Left lung (tissue), 10 donors: ENCODE results near the gene SEPTIN5. TPM values are rescaled to one million over a fixed set of nuclear protein-coding genes. Genes with fewer than 3 reads are reported as not detected.

Experiments used
- ATAC-seq: fragments of 200-7000 bp; cut with Tn5 transposase; one replicate; pipeline ENCODE4 v1.9.1; 2020; ENCODE audit warnings: moderate library complexity
- DNase-seq, 4 donors: peaks; one replicate each; pipeline ENCODE4 v3.0.0-alpha.2; 2013 to 2020
- H3K27ac ChIP-seq, 2 donors: fragments of 200-600 bp; sonication (generic) in 1 of 2; one replicate each; pipeline versions ENCODE4 v1.5.0 to v1.8.0; 2020 to 2021
- H3K27me3 ChIP-seq, 2 donors: fragments of 200-600 bp; sonication (generic) in 1 of 2; one replicate each; pipeline versions ENCODE4 v1.5.0 to v1.8.0; 2020 to 2021
- H3K36me3 ChIP-seq, 2 donors: fragments of 200-600 bp; sonication (generic) in 1 of 2; one replicate each; pipeline versions ENCODE4 v1.5.0 to v1.8.0; 2020 to 2021
- H3K4me1 ChIP-seq, 2 donors: fragments of 200-600 bp; one replicate each; pipeline ENCODE4 v1.8.0; 2021
- H3K4me3 ChIP-seq, 2 donors: fragments of 200-600 bp; sonication (generic) in 1 of 2; one replicate each; pipeline versions ENCODE4 v1.5.0 to v1.8.0; 2020 to 2021; ENCODE audit warnings: mild to moderate bottlenecking in 1 of 2
- H3K9me3 ChIP-seq, 2 donors: fragments of 200-600 bp; sonication (generic) in 1 of 2; one replicate each; pipeline versions ENCODE4 v1.5.0 to v1.8.0; 2020 to 2021
- intact Hi-C, 2 donors: fragments of 100-400 bp; cut with DNase I; formaldehyde crosslinking; loops; one replicate each; pipeline versions ENCODE4 v1.11.2 to v1.14.2; 2022
- polyA plus RNA-seq, 6 donors: library from polyadenylated mRNA; unstranded; fragments of 120-200 nt; gene quantifications; one replicate each; pipeline ENCODE4 v1.2.1, GENCODE V29; 2013; ENCODE audit not compliant: insufficient read length in 6 of 6
- total RNA-seq, 2 donors: library from RNA; stranded (reverse); fragmentation: NEBNext Ultra II Directional; extraction: Animal tissue kit (Norgen Biotek cat#: 25700); gene quantifications; one replicate each; pipeline ENCODE4 v1.2.1, GENCODE V29; 2021
- TF ChIP-seq, protein P1 (sequence below), 2 donors: fragments of 200-600 bp; sonication (generic) in 1 of 2; IDR thresholded peaks; one replicate each; pipeline versions ENCODE4 v1.5.0 to v1.8.0; 2021; ENCODE audit warnings: antibody characterized with exemption in 2 of 2
- donor health status: DM: no; HTN: yes; CAD: no.
- donor health status: DM: no; HTN: no; CAD: no.

SEPTIN5 gene
- total and polyA plus RNA-seq, 8 donors, result 14.6 to 80.0 (median 63.0) TPM

DNA sequence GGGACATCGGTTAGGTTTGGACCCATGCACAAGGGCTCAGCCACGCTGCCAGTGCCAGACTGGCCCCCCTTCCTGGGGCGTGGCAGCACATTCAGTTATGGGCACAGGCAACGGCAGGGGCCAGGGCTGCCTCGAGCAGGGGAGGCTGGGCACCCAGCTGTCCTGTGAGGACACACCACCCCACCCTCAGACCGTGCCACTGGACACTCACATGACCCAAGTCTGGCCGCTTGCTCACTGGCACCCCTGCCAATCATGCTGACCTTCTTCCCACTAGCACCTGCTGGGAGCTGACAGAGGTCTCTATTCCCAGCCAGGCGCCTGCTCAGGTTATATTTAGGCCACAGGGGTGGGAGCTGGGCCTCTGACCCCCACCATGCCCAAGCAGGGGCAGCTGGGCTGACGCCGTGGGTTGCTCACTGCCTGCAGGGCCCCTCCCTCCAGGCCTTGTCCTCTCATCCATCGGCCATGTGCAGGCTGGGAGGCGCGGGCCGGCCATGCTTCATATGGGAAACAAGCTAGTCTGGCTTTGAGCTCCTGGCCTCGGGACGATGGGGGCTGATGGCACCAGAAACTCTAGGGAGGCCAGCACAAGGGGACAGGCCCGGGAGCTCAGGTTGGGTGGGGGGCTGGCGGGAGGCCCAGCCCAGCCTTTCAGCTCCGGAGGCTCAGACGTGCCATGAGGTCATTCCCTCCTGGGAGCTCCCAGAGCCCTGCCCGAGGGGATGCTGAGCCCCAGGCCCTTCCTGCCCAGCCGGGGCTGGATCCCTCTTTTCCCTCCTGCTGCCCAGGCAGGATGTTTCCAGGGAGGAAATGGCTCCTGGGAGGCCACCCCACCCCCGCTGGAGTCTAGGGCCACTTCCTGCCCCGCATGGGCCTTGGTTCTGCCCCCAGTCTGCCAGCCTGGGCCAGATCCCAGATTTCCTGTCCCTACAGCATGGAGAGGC is 31.1 kb downstream of the SEPTIN5 start:
- no peaks in the 10 kb centered on the region for H3K9me3 ChIP-seq
- H3K27me3 ChIP-seq, result peaks cover 0 to 7% of the 10 kb centered on the region in 2 donors
- no peak overlapping the region for H3K27ac ChIP-seq
- H3K36me3 ChIP-seq, result no peaks in the 10 kb centered on the region
- no peak for DNase-seq
- ATAC-seq, result no peak
- TF ChIP-seq, protein P1, sequence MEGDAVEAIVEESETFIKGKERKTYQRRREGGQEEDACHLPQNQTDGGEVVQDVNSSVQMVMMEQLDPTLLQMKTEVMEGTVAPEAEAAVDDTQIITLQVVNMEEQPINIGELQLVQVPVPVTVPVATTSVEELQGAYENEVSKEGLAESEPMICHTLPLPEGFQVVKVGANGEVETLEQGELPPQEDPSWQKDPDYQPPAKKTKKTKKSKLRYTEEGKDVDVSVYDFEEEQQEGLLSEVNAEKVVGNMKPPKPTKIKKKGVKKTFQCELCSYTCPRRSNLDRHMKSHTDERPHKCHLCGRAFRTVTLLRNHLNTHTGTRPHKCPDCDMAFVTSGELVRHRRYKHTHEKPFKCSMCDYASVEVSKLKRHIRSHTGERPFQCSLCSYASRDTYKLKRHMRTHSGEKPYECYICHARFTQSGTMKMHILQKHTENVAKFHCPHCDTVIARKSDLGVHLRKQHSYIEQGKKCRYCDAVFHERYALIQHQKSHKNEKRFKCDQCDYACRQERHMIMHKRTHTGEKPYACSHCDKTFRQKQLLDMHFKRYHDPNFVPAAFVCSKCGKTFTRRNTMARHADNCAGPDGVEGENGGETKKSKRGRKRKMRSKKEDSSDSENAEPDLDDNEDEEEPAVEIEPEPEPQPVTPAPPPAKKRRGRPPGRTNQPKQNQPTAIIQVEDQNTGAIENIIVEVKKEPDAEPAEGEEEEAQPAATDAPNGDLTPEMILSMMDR (IDR thresholded peaks at IDR 0.05), result no peak
- intact Hi-C loops, result no loop called here
- no peak overlapping the region for H3K4me3 ChIP-seq
- no peaks in the 10 kb centered on the region for H3K4me1 ChIP-seq

- intact Hi-C loops, result no loop called here
- Histone ChIP-seq H3K4me3 (no peak overlapping the region), H3K4me1 (no peaks in the 10 kb centered on the region), H3K27ac (no peak overlapping the region), H3K27me3 (peaks cover 0 to 20% of the 10 kb centered on the region in 2 donors), H3K9me3 (no peaks in the 10 kb centered on the region), H3K36me3 (no peaks in the 10 kb centered on the region)
- DNase-seq, result no peak
- TF ChIP-seq, protein P1 (IDR thresholded peaks at IDR 0.05), result no peak
- no peak for ATAC-seq
Measured at GRCh38 chr22:19746726-19747125, 32.4 kb downstream of the SEPTIN5 start.

GRCh38 chr22:19747551-19747950 is 33.2 kb downstream of the SEPTIN5 start:
- Histone ChIP-seq H3K27me3 (peaks cover 0 to 28% of the 10 kb centered on the region in 2 donors), H3K4me1 (no peaks in the 10 kb centered on the region), H3K36me3 (no peaks in the 10 kb centered on the region), H3K4me3 (no peak overlapping the region), H3K27ac (no peak overlapping the region), H3K9me3 (no peaks in the 10 kb centered on the region)
- ATAC-seq, result no peak
- intact Hi-C loops, result no loop called here
- TF ChIP-seq, protein P1 (IDR thresholded peaks at IDR 0.05), result no peak
- no peak for DNase-seq

DNA sequence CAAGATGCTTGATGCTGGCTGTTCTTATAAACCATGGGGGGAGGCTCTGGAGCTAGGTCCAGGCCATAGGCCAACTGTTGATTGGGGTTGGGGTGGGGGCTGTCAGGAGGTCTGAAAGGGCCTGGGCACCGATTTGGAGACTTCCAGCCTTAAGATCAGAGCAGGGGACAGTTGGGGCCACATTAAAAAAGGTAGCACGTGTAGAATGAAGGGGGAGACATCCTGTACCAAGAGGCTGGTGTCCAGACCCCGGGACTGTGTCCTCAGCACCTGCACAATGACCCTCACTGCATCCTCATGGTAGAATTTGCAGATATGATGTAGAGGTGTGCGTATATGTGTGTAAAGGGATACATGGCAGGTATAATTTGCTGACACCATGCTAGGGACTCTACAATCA is 33.8 kb downstream of the SEPTIN5 start:
- Histone ChIP-seq H3K9me3 (no peaks in the 10 kb centered on the region), H3K27me3 (peaks cover 0 to 34% of the 10 kb centered on the region in 2 donors), H3K4me3 (no peak overlapping the region), H3K27ac (no peak overlapping the region), H3K4me1 (no peaks in the 10 kb centered on the region), H3K36me3 (no peaks in the 10 kb centered on the region)
- DNase-seq, result no peak
- TF ChIP-seq, protein P1 (IDR thresholded peaks at IDR 0.05), result no peak
- intact Hi-C loops, result no loop called here
- ATAC-seq, result no peak

GRCh38 chr22:19748991-19749664 is 34.8 kb downstream of the SEPTIN5 start:
- Histone ChIP-seq H3K4me1 (no peaks in the 10 kb centered on the region), H3K9me3 (no peaks in the 10 kb centered on the region), H3K27me3 (peaks cover 8 to 44% of the 10 kb centered on the region in 2 donors), H3K27ac (no peak overlapping the region), H3K36me3 (no peaks in the 10 kb centered on the region), H3K4me3 (no peak overlapping the region)
- TF ChIP-seq, protein P1 (IDR thresholded peaks at IDR 0.05), result no peak
- DNase-seq, result no peak
- intact Hi-C loops, result no loop called here
- ATAC-seq, result no peak
